ENCODE data around the gene AHCYL1. TPM values are rescaled to one million over a fixed set of nuclear protein-coding genes. Genes with fewer than 3 reads are reported as not detected.

AHCYL1 gene
- total RNA-seq, 2 donors from 2014 or later = 78.9 to 96.0 TPM

GRCh38 chr1:110060034-110060661 is 75.6 kb downstream of the AHCYL1 start:
- no peak overlapping the region for H3K9ac ChIP-seq (ENCODE audit: extremely low read depth, low read length, poor library complexity, severe bottlenecking)
- Mint-ChIP-seq H3K4me1 (peaks cover 3% of the 10 kb centered on the region), H3K27ac (no peak overlapping the region), H3K36me3 (ENCODE audit: low read depth) (peaks cover 50% of the 10 kb centered on the region), H3K27me3 (ENCODE audit: insufficient read depth) (peaks cover 14% of the 10 kb centered on the region), H3K9me3 (no peaks in the 10 kb centered on the region), H3K4me3 (no peak overlapping the region)
- 83 to 94% methylated on average over 7 to 9 of the region's 9 CpGs for WGBS, 2 experiments (ENCODE audit: insufficient coverage in 1 of 2, insufficient read length in 1 of 2)
- H3K27me3 ChIP-seq (ENCODE audit: control insufficient read depth, insufficient read depth, low read length, poor library complexity, severe bottlenecking) = peaks cover 3% of the 10 kb centered on the region
- peaks cover 5% of the 10 kb centered on the region for H3K4me1 ChIP-seq (ENCODE audit: control insufficient read depth, insufficient read depth, low read length)
- H3K9me3 ChIP-seq (ENCODE audit: control insufficient read depth, low read length) = no peaks in the 10 kb centered on the region
- H3K36me3 ChIP-seq (ENCODE audit: control insufficient read depth, insufficient read depth, low read length) = peaks cover 45% of the 10 kb centered on the region
- no peak overlapping the region for H3K4me3 ChIP-seq (ENCODE audit: low read length)
- peak; percentile 90 for DNase-seq
- H3K27ac ChIP-seq (ENCODE audit: low read depth, low read length) = no peak overlapping the region
- TF ChIP-seq CTCF (conservative IDR thresholded peaks at IDR 0.05) = peak; percentile 95

GRCh38 chr1:110060662-110061060 is 76.1 kb downstream of the AHCYL1 start:
- H3K36me3 ChIP-seq (ENCODE audit: control insufficient read depth, insufficient read depth, low read length) = peaks cover 40% of the 10 kb centered on the region
- no peak overlapping the region for H3K27ac ChIP-seq (ENCODE audit: low read depth, low read length)
- peaks cover 7% of the 10 kb centered on the region for H3K27me3 ChIP-seq (ENCODE audit: control insufficient read depth, insufficient read depth, low read length, poor library complexity, severe bottlenecking)
- no peak for DNase-seq
- H3K4me1 ChIP-seq (ENCODE audit: control insufficient read depth, insufficient read depth, low read length) = peaks cover 5% of the 10 kb centered on the region
- no peak overlapping the region for H3K9ac ChIP-seq (ENCODE audit: extremely low read depth, low read length, poor library complexity, severe bottlenecking)
- no peaks in the 10 kb centered on the region for H3K9me3 Mint-ChIP-seq
- peaks cover 19% of the 10 kb centered on the region for H3K27me3 Mint-ChIP-seq (ENCODE audit: insufficient read depth)
- peaks cover 45% of the 10 kb centered on the region for H3K36me3 Mint-ChIP-seq (ENCODE audit: low read depth)
- H3K27ac Mint-ChIP-seq = no peak overlapping the region
- H3K4me1 Mint-ChIP-seq = peaks cover 3% of the 10 kb centered on the region
- 93 to 100% methylated on average over 3 to 7 of the region's 7 CpGs for WGBS, 2 experiments (ENCODE audit: insufficient coverage in 1 of 2, insufficient read length in 1 of 2)
- H3K4me3 ChIP-seq (ENCODE audit: low read length) = no peak overlapping the region
- no peak for TF ChIP-seq CTCF (conservative IDR thresholded peaks at IDR 0.05)
- no peaks in the 10 kb centered on the region for H3K9me3 ChIP-seq (ENCODE audit: control insufficient read depth, low read length)
- H3K4me3 Mint-ChIP-seq = no peak overlapping the region

- peaks cover 14% of the 10 kb centered on the region for H3K27me3 ChIP-seq (ENCODE audit: control insufficient read depth, insufficient read depth, low read length, poor library complexity, severe bottlenecking)
- no peak for TF ChIP-seq CTCF (conservative IDR thresholded peaks at IDR 0.05)
- peaks cover 5% of the 10 kb centered on the region for H3K4me1 ChIP-seq (ENCODE audit: control insufficient read depth, insufficient read depth, low read length)
- Mint-ChIP-seq H3K4me3 (no peak overlapping the region), H3K27ac (no peak overlapping the region), H3K27me3 (ENCODE audit: insufficient read depth) (peaks cover 26% of the 10 kb centered on the region), H3K9me3 (no peaks in the 10 kb centered on the region), H3K36me3 (ENCODE audit: low read depth) (peaks cover 38% of the 10 kb centered on the region), H3K4me1 (peaks cover 3% of the 10 kb centered on the region)
- no peak overlapping the region for H3K4me3 ChIP-seq (ENCODE audit: low read length)
- 88 to 98% methylated on average over 10 of the region's 10 CpGs for WGBS, 2 experiments (ENCODE audit: insufficient coverage in 1 of 2, insufficient read length in 1 of 2)
- H3K9ac ChIP-seq (ENCODE audit: extremely low read depth, low read length, poor library complexity, severe bottlenecking) = no peak overlapping the region
- DNase-seq = no peak
- peaks cover 33% of the 10 kb centered on the region for H3K36me3 ChIP-seq (ENCODE audit: control insufficient read depth, insufficient read depth, low read length)
- H3K9me3 ChIP-seq (ENCODE audit: control insufficient read depth, low read length) = no peaks in the 10 kb centered on the region
- no peak overlapping the region for H3K27ac ChIP-seq (ENCODE audit: low read depth, low read length)
Observed at GRCh38 chr1:110061341-110061740, 76.8 kb downstream of the AHCYL1 start.

Data from endodermal cell (in vitro differentiated cells).